Mesendoderm (in vitro differentiated cells): ENCODE results near the gene PNLDC1.

Source experiments
- DNase-seq: peaks from one replicate; pipeline ENCODE4 v3.0.0; 2013
- H2AK5ac ChIP-seq: 2 replicates; pipeline ENCODE4 v1.6.1; 2013; ENCODE audit warnings: low read length, inconsistent platforms
- H2BK120ac ChIP-seq: 2 replicates; pipeline ENCODE4 v1.6.1; 2013; ENCODE audit warnings: low read depth, mild to moderate bottlenecking, low read length, moderate library complexity, mixed read lengths
- H2BK15ac ChIP-seq: replicated peaks from 2 replicates; pipeline ENCODE4 v1.6.1; 2013; ENCODE audit warnings: low read depth, mild to moderate bottlenecking, moderate library complexity
- H2BK5ac ChIP-seq: 2 replicates; pipeline ENCODE4 v1.6.1; 2013; ENCODE audit warnings: low read length, inconsistent platforms
- H3K18ac ChIP-seq: 2 replicates; pipeline ENCODE4 v1.6.1; 2013; ENCODE audit warnings: mild to moderate bottlenecking, low read length, mixed read lengths
- H3K23ac ChIP-seq: one replicate; pipeline ENCODE4 v1.6.1; 2013; ENCODE audit warnings: low read length
- H3K27ac ChIP-seq: 2 replicates; pipeline ENCODE4 v1.5.1; 2013; ENCODE audit warnings: low read depth, mild to moderate bottlenecking, inconsistent platforms, low read length, moderate library complexity
- H3K27me3 ChIP-seq: 2 replicates; pipeline ENCODE4 v1.6.1; 2013; ENCODE audit warnings: low read length, control low read depth, mild to moderate bottlenecking, inconsistent platforms; ENCODE audit not compliant: insufficient read depth, poor library complexity
- H3K36me3 ChIP-seq: 2 replicates; pipeline ENCODE4 v1.6.1; 2013; ENCODE audit warnings: low read length, inconsistent platforms; ENCODE audit not compliant: control insufficient read depth, insufficient read depth
- H3K4ac ChIP-seq: one replicate; pipeline ENCODE4 v1.6.1; 2013; ENCODE audit warnings: low read depth, mild to moderate bottlenecking, low read length, moderate library complexity
- H3K4me1 ChIP-seq: 2 replicates; pipeline ENCODE4 v1.6.1; 2013; ENCODE audit warnings: low read depth, low read length, inconsistent platforms; ENCODE audit not compliant: control insufficient read depth
- H3K4me2 ChIP-seq: 2 replicates; pipeline ENCODE4 v1.6.1; 2013; ENCODE audit warnings: low read length
- H3K4me3 ChIP-seq: 2 replicates; pipeline ENCODE4 v1.5.1; 2013; ENCODE audit warnings: mild to moderate bottlenecking, low read length
- H3K56ac ChIP-seq: one replicate; pipeline ENCODE4 v1.6.1; 2013; ENCODE audit warnings: low read length
- H3K79me1 ChIP-seq: 2 replicates; pipeline ENCODE4 v1.6.1; 2013; ENCODE audit warnings: low read length, inconsistent platforms
- H3K79me2 ChIP-seq: 2 replicates; pipeline ENCODE4 v1.6.1; 2013; ENCODE audit warnings: mild to moderate bottlenecking, low read length; ENCODE audit not compliant: control insufficient read depth, insufficient read depth
- H3K9ac ChIP-seq: 2 replicates; pipeline ENCODE4 v1.6.1; 2013; ENCODE audit warnings: low read length, inconsistent platforms
- H4K5ac ChIP-seq: one replicate; pipeline ENCODE4 v1.6.1; 2013; ENCODE audit warnings: low read length
- H4K8ac ChIP-seq: one replicate; pipeline ENCODE4 v1.6.1; 2013; ENCODE audit warnings: low read depth, mild to moderate bottlenecking, control low read depth, low read length, moderate library complexity
- WGBS: extraction: QIAGEN DNeasy Blood & Tissue Kit; methylation state at CpG from one replicate; pipeline ENCODE4 v1.1.7; 2013; ENCODE audit warnings: low lambda C conversion rate, missing lambda C conversion rate; ENCODE audit not compliant: insufficient coverage; ENCODE audit errors: extremely low coverage; 5-methylcytosine and 5-hydroxymethylcytosine counted together

PNLDC1 gene

GRCh38 chr6:159761873-159762680, 38.0 kb upstream of the PNLDC1 start, which contains the start of gene ACAT2:
ACAT2 (plus strand) TSS chr6:159762045; CDS start chr6:159762088, 43 bp downstream.
- Histone ChIP-seq H3K4me3 (peak within 1 kb of the TSS; percentile 82), H2BK15ac (no peak within 1 kb of the TSS), H3K4me2 (peak within 1 kb of the TSS; percentile 96), H2BK120ac (no peak within 1 kb of the TSS), H3K4me1 (peaks cover 9% of the 10 kb centered on the region), H4K5ac (no peak within 1 kb of the TSS), H3K27me3 (no peaks in the 10 kb centered on the region), H3K4ac (peak within 1 kb of the TSS; percentile 41), H3K36me3 (peaks cover 7% of the 10 kb centered on the region), H3K23ac (peak within 1 kb of the TSS; percentile 89), H3K27ac (peak within 1 kb of the TSS; percentile 99), H3K79me2 (peaks cover 16% of the 10 kb centered on the region), H2AK5ac (peak within 1 kb of the TSS; percentile 91), H2BK5ac (peak within 1 kb of the TSS; percentile 97), H3K79me1 (peaks cover 14% of the 10 kb centered on the region), H3K56ac (peak within 1 kb of the TSS; percentile 99), H3K18ac (peak within 1 kb of the TSS; percentile 61), H4K8ac (peak within 1 kb of the TSS; percentile 94), H3K9ac (peak within 1 kb of the TSS; percentile 97)
- DNase-seq, result peak; percentile 99
- WGBS, result no CpG with 5 or more reads among the region's 76 CpGs

- no peak overlapping the region for H2BK120ac ChIP-seq
- peaks cover 17% of the 10 kb centered on the region for H3K79me2 ChIP-seq
- H3K4me2 ChIP-seq, result peak overlapping the region; percentile 96
- H4K5ac ChIP-seq, result no peak overlapping the region
- peak overlapping the region; percentile 47 for H3K27ac ChIP-seq
- peak overlapping the region; percentile 41 for H3K4ac ChIP-seq
- H2BK5ac ChIP-seq, result peak overlapping the region; percentile 94
- peak; percentile 17 for DNase-seq
- no peaks in the 10 kb centered on the region for H3K27me3 ChIP-seq
- no peak overlapping the region for H2BK15ac ChIP-seq
- no CpG with 5 or more reads among the region's 16 CpGs for WGBS
- H4K8ac ChIP-seq, result no peak overlapping the region
- H3K56ac ChIP-seq, result peak overlapping the region; percentile 99
- peaks cover 9% of the 10 kb centered on the region for H3K4me1 ChIP-seq
- peak overlapping the region; percentile 95 for H3K9ac ChIP-seq
- H3K79me1 ChIP-seq, result peaks cover 18% of the 10 kb centered on the region
- peak overlapping the region; percentile 82 for H3K4me3 ChIP-seq
- peaks cover 13% of the 10 kb centered on the region for H3K36me3 ChIP-seq
- H3K18ac ChIP-seq, result no peak overlapping the region
- H2AK5ac ChIP-seq, result peak overlapping the region; percentile 91
- peak overlapping the region; percentile 20 for H3K23ac ChIP-seq
Observed at GRCh38 chr6:159762681-159763293, 37.3 kb upstream of the PNLDC1 start.

GRCh38 chr6:159766906-159767305, 33.2 kb upstream of the PNLDC1 start:
- Histone ChIP-seq H3K79me2 (peaks cover 17% of the 10 kb centered on the region), H3K9ac (no peak overlapping the region), H3K27me3 (no peaks in the 10 kb centered on the region), H2BK120ac (no peak overlapping the region), H3K4me3 (no peak overlapping the region), H3K56ac (no peak overlapping the region), H3K4me1 (peaks cover 4% of the 10 kb centered on the region), H3K4ac (no peak overlapping the region), H3K79me1 (peaks cover 17% of the 10 kb centered on the region), H2AK5ac (no peak overlapping the region), H2BK15ac (no peak overlapping the region), H3K18ac (no peak overlapping the region), H4K5ac (no peak overlapping the region), H3K4me2 (no peak overlapping the region), H3K27ac (no peak overlapping the region), H2BK5ac (no peak overlapping the region), H3K36me3 (peaks cover 24% of the 10 kb centered on the region), H4K8ac (no peak overlapping the region), H3K23ac (no peak overlapping the region)
- no peak for DNase-seq

- Histone ChIP-seq H2BK120ac (no peak overlapping the region), H3K23ac (no peak overlapping the region), H3K4me3 (no peak overlapping the region), H4K8ac (no peak overlapping the region), H3K27me3 (no peaks in the 10 kb centered on the region), H3K18ac (no peak overlapping the region), H3K79me2 (peaks cover 4% of the 10 kb centered on the region), H3K4me2 (no peak overlapping the region), H4K5ac (no peak overlapping the region), H3K79me1 (peaks cover 7% of the 10 kb centered on the region), H3K56ac (no peak overlapping the region), H3K4me1 (no peaks in the 10 kb centered on the region), H2AK5ac (no peak overlapping the region), H3K36me3 (peaks cover 21% of the 10 kb centered on the region), H3K9ac (no peak overlapping the region), H3K27ac (no peak overlapping the region), H2BK5ac (no peak overlapping the region), H2BK15ac (no peak overlapping the region), H3K4ac (no peak overlapping the region)
- DNase-seq, result no peak
Observed at GRCh38 chr6:159769470-159769869, 30.6 kb upstream of the PNLDC1 start.

- Histone ChIP-seq H3K9ac (no peak overlapping the region), H3K23ac (no peak overlapping the region), H3K27me3 (no peaks in the 10 kb centered on the region), H2BK15ac (no peak overlapping the region), H4K5ac (no peak overlapping the region), H2BK120ac (no peak overlapping the region), H3K4ac (no peak overlapping the region), H3K4me1 (no peaks in the 10 kb centered on the region), H3K79me1 (peaks cover 4% of the 10 kb centered on the region), H3K27ac (no peak overlapping the region), H3K4me2 (no peak overlapping the region), H3K36me3 (peaks cover 23% of the 10 kb centered on the region), H3K4me3 (no peak overlapping the region), H3K18ac (no peak overlapping the region), H2BK5ac (no peak overlapping the region), H4K8ac (no peak overlapping the region), H3K56ac (no peak overlapping the region), H3K79me2 (no peaks in the 10 kb centered on the region), H2AK5ac (no peak overlapping the region)
- DNase-seq, result no peak
- WGBS, result no CpG with 5 or more reads among the region's 1 CpG
Observed at GRCh38 chr6:159772196-159772595, 27.9 kb upstream of the PNLDC1 start.
